GM10266 (cell line): ENCODE data around the gene FBXW10B.
"Not testable (repeated sequence)": the region's sequence is repeated elsewhere in the genome, so short reads cannot be mapped to it uniquely, and the experiment has no call there.

Source experiments
- DNase-seq: peaks from one replicate; pipeline ENCODE4 v3.0.0; 2012; ENCODE audit errors: extremely low spot score
- CTCF ChIP-seq: IDR thresholded peaks from 2 replicates; pipeline ENCODE4 v1.5.1; 2012; ENCODE audit warnings: mild to moderate bottlenecking, low read depth; ENCODE audit not compliant: control insufficient read depth, insufficient read depth; ENCODE audit errors: missing control alignments

Gene FBXW10B

GRCh38 chr17:15649861-15650421 lies 30.4 kb upstream of the FBXW10B start:
- no peak for DNase-seq
- no peak for TF ChIP-seq CTCF

GRCh38 chr17:15648386-15648785 lies 28.9 kb upstream of the FBXW10B start:
- TF ChIP-seq CTCF: no peak
- DNase-seq: no peak

GRCh38 chr17:15645942-15646312 lies 26.4 kb upstream of the FBXW10B start:
- not testable (repeated sequence) for DNase-seq

- not testable (repeated sequence) for DNase-seq
These were observed 25.8 kb upstream of the FBXW10B start for GRCh38 chr17:15645099-15645941.

GRCh38 chr17:15642505-15643251 lies 23.2 kb upstream of the FBXW10B start:
- not testable (repeated sequence) for DNase-seq

- not testable (repeated sequence) for DNase-seq
These were observed 22.5 kb upstream of the FBXW10B start for GRCh38 chr17:15642014-15642413.

- DNase-seq: not testable (repeated sequence)
These were observed 11.5 kb upstream of the FBXW10B start for GRCh38 chr17:15630930-15631453.

- not testable (repeated sequence) for DNase-seq
These were observed 10.5 kb upstream of the FBXW10B start for GRCh38 chr17:15629991-15630390.

GRCh38 chr17:15623661-15624209 lies 4.2 kb upstream of the FBXW10B start:
- not testable (repeated sequence) for DNase-seq

GRCh38 chr17:15623255-15623654 lies 3.8 kb upstream of the FBXW10B start:
- DNase-seq: not testable (repeated sequence)

- not testable (repeated sequence) for DNase-seq
These were observed 2.6 kb upstream of the FBXW10B start for GRCh38 chr17:15622124-15622523.

GRCh38 chr17:15616828-15617227 lies 2.7 kb downstream of the FBXW10B start:
- not testable (repeated sequence) for DNase-seq

GRCh38 chr17:15615850-15616249 lies 3.7 kb downstream of the FBXW10B start:
- DNase-seq: not testable (repeated sequence)

GRCh38 chr17:15613111-15613510 lies 6.4 kb downstream of the FBXW10B start:
- not testable (repeated sequence) for DNase-seq

- DNase-seq: not testable (repeated sequence)
These were observed 26.5 kb downstream of the FBXW10B start for GRCh38 chr17:15592960-15593359.

- not testable (repeated sequence) for DNase-seq
These were observed 27.5 kb downstream of the FBXW10B start for GRCh38 chr17:15591986-15592385.

GRCh38 chr17:15590844-15591243 lies 28.7 kb downstream of the FBXW10B start:
- DNase-seq: not testable (repeated sequence)
